Measurements from ENCODE around the gene CCDC88C. TPM values are rescaled to one million over a fixed set of nuclear protein-coding genes. Genes with fewer than 3 reads are reported as not detected.

CCDC88C gene
- total and polyA plus RNA-seq, 2 donors (not counting 3 experiments of a cell fraction or from before 2014, with no cell fraction given) = 11.4 to 52.1 TPM

GRCh38 chr14:91290986-91291385 lies 126.6 kb downstream of the CCDC88C start:
- DNase-seq (ENCODE audit: low read depth, low spot score) (no peak), FAIRE-seq (no peak)
- Histone ChIP-seq H3K36me3 (ENCODE audit: control insufficient read depth in 2 of 2, extremely low read depth in 1 of 2, insufficient read depth in 2 of 2, low read length in 2 of 2) (peaks cover 0 to 37% of the 10 kb centered on the region in 2 experiments), H3K9ac (replicated peaks; ENCODE audit: extremely low read depth, insufficient read depth, low read length) (no peak overlapping the region), H3K79me2 (ENCODE audit: control insufficient read depth, insufficient read depth, low read length) (no peaks in the 10 kb centered on the region), H3K9me1 (replicated peaks; ENCODE audit: control insufficient read depth, extremely low read depth, insufficient read depth, low read length) (no peaks in the 10 kb centered on the region), H3K27me3 (ENCODE audit: control insufficient read depth in 2 of 2, insufficient read depth in 2 of 2, low read length in 2 of 2) (no peaks in the 10 kb centered on the region), H3K27ac (ENCODE audit: insufficient read depth, low read depth, low read length) (no peak overlapping the region), H3K4me1 (ENCODE audit: control insufficient read depth, extremely low read depth, insufficient read depth, low read length) (no peaks in the 10 kb centered on the region), H2AFZ (ENCODE audit: low read depth, low read length) (no peak overlapping the region), H3K9me3 (replicated peaks; ENCODE audit: control insufficient read depth, insufficient read depth, low read length) (no peaks in the 10 kb centered on the region), H4K20me1 (replicated peaks; ENCODE audit: control insufficient read depth, extremely low read depth, insufficient read depth, low read length) (no peaks in the 10 kb centered on the region), H3K4me3 (replicated peaks in 1 of 3; ENCODE audit: insufficient read depth in 1 of 3, low read depth in 1 of 3, low read length in 3 of 3) (no peak overlapping the region), H3K4me2 (ENCODE audit: insufficient read depth, low read length) (no peak overlapping the region)
- dilution Hi-C loops (cut with MboI; ENCODE audit: extremely low pct_ligation_motif_present, low sequenced_read_pairs) (loop anchor here (25.0 kb wide), 1 partner anchor 379 kb away; no protein-coding TSS in a partner anchor), intact Hi-C loops (cut with micrococcal nuclease) (no loop called here)
- TF ChIP-seq, protein P1, sequence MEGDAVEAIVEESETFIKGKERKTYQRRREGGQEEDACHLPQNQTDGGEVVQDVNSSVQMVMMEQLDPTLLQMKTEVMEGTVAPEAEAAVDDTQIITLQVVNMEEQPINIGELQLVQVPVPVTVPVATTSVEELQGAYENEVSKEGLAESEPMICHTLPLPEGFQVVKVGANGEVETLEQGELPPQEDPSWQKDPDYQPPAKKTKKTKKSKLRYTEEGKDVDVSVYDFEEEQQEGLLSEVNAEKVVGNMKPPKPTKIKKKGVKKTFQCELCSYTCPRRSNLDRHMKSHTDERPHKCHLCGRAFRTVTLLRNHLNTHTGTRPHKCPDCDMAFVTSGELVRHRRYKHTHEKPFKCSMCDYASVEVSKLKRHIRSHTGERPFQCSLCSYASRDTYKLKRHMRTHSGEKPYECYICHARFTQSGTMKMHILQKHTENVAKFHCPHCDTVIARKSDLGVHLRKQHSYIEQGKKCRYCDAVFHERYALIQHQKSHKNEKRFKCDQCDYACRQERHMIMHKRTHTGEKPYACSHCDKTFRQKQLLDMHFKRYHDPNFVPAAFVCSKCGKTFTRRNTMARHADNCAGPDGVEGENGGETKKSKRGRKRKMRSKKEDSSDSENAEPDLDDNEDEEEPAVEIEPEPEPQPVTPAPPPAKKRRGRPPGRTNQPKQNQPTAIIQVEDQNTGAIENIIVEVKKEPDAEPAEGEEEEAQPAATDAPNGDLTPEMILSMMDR (IDR thresholded peaks at IDR 0.05; ENCODE audit: extremely low read depth in 1 of 2, insufficient read depth in 1 of 2, low read depth in 1 of 2, low read length in 2 of 2) = no peak
- TF ChIP-seq FOS (IDR thresholded peaks at IDR 0.05; ENCODE audit: borderline replicate concordance, insufficient read depth, low read length) (no peak), GATA2 (IDR thresholded peaks at IDR 0.05; ENCODE audit: insufficient read depth, insufficient read length, low read depth, low read length) (no peak), POLR2A (IDR thresholded peaks at IDR 0.05; ENCODE audit: low read depth, low read length) (no peak), POLR2AphosphoS5 (IDR thresholded peaks at IDR 0.05; ENCODE audit: insufficient read depth, low read depth, low read length) (no peak), JUN (IDR thresholded peaks at IDR 0.05; ENCODE audit: borderline replicate concordance, insufficient read depth, insufficient read length, low read depth) (no peak), MYC (IDR thresholded peaks at IDR 0.05; ENCODE audit: low read depth, low read length) (no peak), EZH2 (IDR thresholded peaks at IDR 0.05; ENCODE audit: borderline replicate concordance, low read depth, low read length, severe bottlenecking) (no peak)
- CTCF ChIA-PET = interaction anchor here (0.6 to 8.8 kb wide), 6 partner anchors 8 to 583 kb away, joined by 3 to 220 read pairs (median 6); partner anchors contain the start of gene CCDC88C
- POLR2A ChIA-PET = no interaction called here
- no TSS peak for BruUV-seq (replicated peaks)

Measured in endothelial cell of umbilical vein (primary cell).